Astrocyte of the spinal cord (primary cell): ENCODE results near the gene HUNK.

Experiments
- DNase-seq: peaks from one replicate; pipeline ENCODE4 v3.0.0; 2011; ENCODE audit warnings: low read depth, low spot score
- H3K4me3 ChIP-seq: 2 replicates; pipeline ENCODE4 v1.5.1; 2011; ENCODE audit warnings: low read depth, mild to moderate bottlenecking, low read length, moderate library complexity
- in situ Hi-C: cut with HindIII; loops from 2 replicates; pipeline ENCODE4 v1.10.0; 2017; ENCODE audit warnings: low sequenced_read_pairs
- TF ChIP-seq, protein P1 (sequence below): IDR thresholded peaks from 2 replicates; pipeline ENCODE4 v1.5.1; 2012; ENCODE audit warnings: low read depth, mild to moderate bottlenecking, low read length, inconsistent platforms

HUNK gene

DNA sequence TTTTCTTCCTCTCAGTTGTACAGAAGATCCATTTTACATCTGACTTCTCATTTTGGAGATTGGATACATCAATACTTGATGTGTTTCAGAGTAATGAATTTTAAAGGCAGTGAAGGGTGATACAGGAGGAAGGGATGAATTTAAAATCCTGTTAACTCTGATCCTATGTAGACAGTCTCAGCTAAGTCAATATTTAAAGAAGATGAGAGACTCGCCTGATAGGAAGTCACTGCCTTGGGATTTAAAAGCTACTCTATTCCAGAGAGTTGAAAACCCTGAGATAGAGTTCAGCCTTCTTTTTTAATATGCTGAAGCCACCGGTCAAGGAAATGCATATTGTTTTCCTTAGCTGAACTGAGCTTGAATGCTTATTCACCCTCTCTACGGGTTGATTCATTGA is 42.7 kb downstream of the HUNK start:
- DNase-seq: no peak
- TF ChIP-seq, protein P1, sequence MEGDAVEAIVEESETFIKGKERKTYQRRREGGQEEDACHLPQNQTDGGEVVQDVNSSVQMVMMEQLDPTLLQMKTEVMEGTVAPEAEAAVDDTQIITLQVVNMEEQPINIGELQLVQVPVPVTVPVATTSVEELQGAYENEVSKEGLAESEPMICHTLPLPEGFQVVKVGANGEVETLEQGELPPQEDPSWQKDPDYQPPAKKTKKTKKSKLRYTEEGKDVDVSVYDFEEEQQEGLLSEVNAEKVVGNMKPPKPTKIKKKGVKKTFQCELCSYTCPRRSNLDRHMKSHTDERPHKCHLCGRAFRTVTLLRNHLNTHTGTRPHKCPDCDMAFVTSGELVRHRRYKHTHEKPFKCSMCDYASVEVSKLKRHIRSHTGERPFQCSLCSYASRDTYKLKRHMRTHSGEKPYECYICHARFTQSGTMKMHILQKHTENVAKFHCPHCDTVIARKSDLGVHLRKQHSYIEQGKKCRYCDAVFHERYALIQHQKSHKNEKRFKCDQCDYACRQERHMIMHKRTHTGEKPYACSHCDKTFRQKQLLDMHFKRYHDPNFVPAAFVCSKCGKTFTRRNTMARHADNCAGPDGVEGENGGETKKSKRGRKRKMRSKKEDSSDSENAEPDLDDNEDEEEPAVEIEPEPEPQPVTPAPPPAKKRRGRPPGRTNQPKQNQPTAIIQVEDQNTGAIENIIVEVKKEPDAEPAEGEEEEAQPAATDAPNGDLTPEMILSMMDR: no peak
- no peak overlapping the region for H3K4me3 ChIP-seq
- in situ Hi-C loops: no loop called here

DNA sequence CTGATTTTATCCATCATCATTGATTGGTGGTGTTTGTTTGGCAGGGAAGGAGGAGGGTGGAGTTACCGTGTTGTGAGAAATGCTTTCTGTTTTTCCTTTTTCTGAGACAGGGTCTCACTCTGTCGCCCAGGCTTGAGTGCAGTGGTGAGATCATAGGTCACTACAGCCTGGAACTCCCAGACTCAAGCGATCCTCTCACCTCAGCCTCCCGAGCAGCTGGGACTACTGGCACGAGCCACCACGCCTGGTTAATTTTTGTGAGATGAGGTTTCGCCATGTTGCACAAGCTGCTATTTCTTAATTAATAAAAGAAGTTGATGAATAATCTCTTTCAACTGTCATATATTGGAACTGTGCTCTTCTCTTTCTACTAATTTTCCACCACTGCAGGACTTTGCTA is 44.3 kb downstream of the HUNK start:
- no peak overlapping the region for H3K4me3 ChIP-seq
- DNase-seq: no peak
- in situ Hi-C loops: no loop called here
- TF ChIP-seq, protein P1: no peak

- in situ Hi-C loops: no loop called here
- no peak overlapping the region for H3K4me3 ChIP-seq
- TF ChIP-seq, protein P1: no peak
- DNase-seq: no peak
Observed at GRCh38 chr21:31918250-31918775, 45.5 kb downstream of the HUNK start.

GRCh38 chr21:31920275-31920674 is 47.5 kb downstream of the HUNK start:
- no peak overlapping the region for H3K4me3 ChIP-seq
- DNase-seq: no peak
- in situ Hi-C loops: no loop called here
- TF ChIP-seq, protein P1: no peak

DNA sequence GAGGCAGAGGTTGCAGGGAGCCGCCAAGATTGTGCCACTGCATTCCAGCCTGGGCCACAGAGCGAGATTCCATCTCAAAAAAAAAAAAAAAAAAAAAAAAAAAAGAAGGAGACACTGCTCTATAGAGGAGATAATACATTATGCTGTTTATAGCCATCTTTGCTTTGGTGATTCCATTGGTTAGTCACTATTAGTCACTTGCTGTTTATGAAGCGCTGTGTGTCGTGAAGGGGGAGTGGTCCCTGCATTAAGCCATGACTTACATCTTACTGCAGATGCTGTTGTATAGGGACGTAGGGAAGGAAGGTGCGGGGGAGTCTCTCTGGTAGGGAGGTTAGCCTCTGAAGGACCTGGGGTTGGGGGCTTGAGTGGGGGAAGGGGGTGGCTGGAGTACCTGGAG is 48.3 kb downstream of the HUNK start:
- TF ChIP-seq, protein P1: no peak
- in situ Hi-C loops: no loop called here

DNA sequence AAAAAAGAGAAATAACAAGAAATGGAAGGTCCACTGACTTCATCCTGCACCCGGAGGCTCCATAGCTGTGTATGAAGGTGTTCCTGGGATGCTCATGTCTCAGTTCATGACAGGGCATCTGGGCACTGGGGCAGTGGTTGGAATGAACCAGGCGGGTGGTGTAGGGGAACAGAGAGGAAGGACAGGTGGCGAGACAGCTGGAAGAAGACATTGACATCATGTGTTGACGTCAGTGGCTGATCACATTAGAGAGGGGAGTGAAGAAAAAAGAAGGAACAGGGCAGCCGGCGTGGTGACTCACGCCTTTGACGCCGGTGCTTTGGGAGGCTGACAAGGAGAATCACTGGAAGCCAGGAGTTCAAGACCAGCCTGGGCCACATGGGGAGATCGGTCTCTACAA is 50.1 kb downstream of the HUNK start:
- in situ Hi-C loops: no loop called here
- TF ChIP-seq, protein P1: no peak
- no peak overlapping the region for H3K4me3 ChIP-seq
- DNase-seq: no peak

More for the DNA sequence above, 48.3 kb downstream of the HUNK start:
- DNase-seq: no peak
- no peak overlapping the region for H3K4me3 ChIP-seq

- no peak for DNase-seq
- in situ Hi-C loops: no loop called here
- TF ChIP-seq, protein P1: no peak
- no peak overlapping the region for H3K4me3 ChIP-seq
Observed at GRCh38 chr21:31923756-31924155, 50.9 kb downstream of the HUNK start.
